Smooth muscle cell (in vitro differentiated cells): ENCODE results near the gene FBN2. TPM values are rescaled to one million over a fixed set of nuclear protein-coding genes. Genes with fewer than 3 reads are reported as not detected.

Source experiments
- DNase-seq: peaks from one replicate; lab custom pipeline; 2025; ENCODE audit not compliant: unreplicated experiment; lab: John Stamatoyannopoulos, UW
- H2AFZ ChIP-seq: fragments of 200-600 bp; sonication (generic); 2 replicates; pipeline ENCODE4 v1.6.0; 2016; ENCODE audit warnings: antibody characterized with exemption, low read depth, mild to moderate bottlenecking
- H3F3A ChIP-seq: fragments of 200-600 bp; sonication (generic); 2 replicates; pipeline ENCODE4 v1.6.0; 2017; ENCODE audit warnings: antibody characterized with exemption, low read depth
- H3K27ac ChIP-seq: fragments of 200-600 bp; sonication (generic); 2 replicates; pipeline ENCODE4 v1.5.1; 2016; ENCODE audit warnings: low read depth, mild to moderate bottlenecking
- H3K27me3 ChIP-seq: fragments of 200-600 bp; sonication (generic); 2 replicates; pipeline ENCODE4 v1.6.1; 2016; ENCODE audit warnings: low read depth, mild to moderate bottlenecking
- H3K36me3 ChIP-seq: fragments of 200-600 bp; sonication (generic); 2 replicates; pipeline ENCODE4 v1.5.1; 2016; ENCODE audit warnings: low read depth
- H3K4me1 ChIP-seq: fragments of 200-600 bp; sonication (generic); 2 replicates; pipeline ENCODE4 v1.5.1; 2016; ENCODE audit warnings: low read depth
- H3K4me2 ChIP-seq: fragments of 200-600 bp; sonication (generic); 2 replicates; pipeline ENCODE4 v1.6.0; 2016; ENCODE audit warnings: mild to moderate bottlenecking
- H3K4me3 ChIP-seq: fragments of 200-600 bp; sonication (generic); 2 replicates; pipeline ENCODE4 v1.5.1; 2016; ENCODE audit warnings: mild to moderate bottlenecking
- H3K79me2 ChIP-seq: fragments of 200-600 bp; sonication (generic); 2 replicates; pipeline ENCODE4 v1.6.0; 2016; ENCODE audit warnings: low read depth, mild to moderate bottlenecking
- H3K9ac ChIP-seq: fragments of 200-600 bp; sonication (generic); 2 replicates; pipeline ENCODE4 v1.6.0; 2016; ENCODE audit warnings: low read depth
- H3K9me3 ChIP-seq: fragments of 200-600 bp; sonication (generic); replicated peaks from 2 replicates; pipeline ENCODE4 v1.5.1; 2016; ENCODE audit warnings: low read depth
- H4K20me1 ChIP-seq: fragments of 200-600 bp; sonication (generic); 2 replicates; pipeline ENCODE4 v1.6.0; 2016; ENCODE audit warnings: low read depth
- WGBS: methylation state at CpG from one replicate; pipeline ENCODE4 v1.1.7; 2016; ENCODE audit warnings: low lambda C conversion rate; 5-methylcytosine and 5-hydroxymethylcytosine counted together
- polyA plus RNA-seq: library from polyadenylated mRNA; unstranded; fragments of >200 nt; fragmentation: Nextera tagmentation; extraction: Ambion mirVana; gene quantifications from 2 replicates; pipeline ENCODE4 v1.2.1, GENCODE V29; 2016
- total RNA-seq: library from RNA; depleted of rRNA; stranded (reverse); fragments of >200 nt; gene quantifications from 2 replicates; pipeline ENCODE4 v1.2.3, GENCODE V29; 2014
- TF ChIP-seq, protein P1 (sequence below): fragments of 200-600 bp; sonication (generic); IDR thresholded peaks from 2 replicates; pipeline ENCODE4 v1.5.1; 2017; ENCODE audit warnings: borderline replicate concordance, mild to moderate bottlenecking, antibody characterized with exemption; ENCODE audit not compliant: insufficient read depth, poor library complexity, severe bottlenecking

FBN2 gene
- total and polyA plus RNA-seq, 2 experiments from 2014 or later = 17.2 to 25.9 TPM

DNA sequence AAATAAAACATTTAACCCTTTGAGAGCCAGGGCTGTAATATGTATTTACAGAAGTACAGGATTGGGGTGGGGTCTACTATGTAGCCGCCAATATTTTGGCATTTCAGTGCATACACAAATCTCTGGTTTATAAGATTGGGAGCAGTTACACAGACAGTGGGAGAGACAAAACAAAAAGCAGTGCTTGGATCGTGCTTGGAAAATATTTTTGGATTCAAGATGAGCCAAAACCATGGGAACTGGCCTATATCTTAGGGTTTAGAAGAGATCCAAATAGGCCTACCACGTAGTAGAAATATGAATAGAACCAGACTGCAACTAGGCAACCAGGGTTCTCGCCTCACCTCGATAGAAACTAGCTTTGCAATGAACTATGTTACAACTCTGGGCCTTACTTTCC is 284.9 kb downstream of the FBN2 start:
- no peaks in the 10 kb centered on the region for H3K36me3 ChIP-seq
- H2AFZ ChIP-seq = no peak overlapping the region
- WGBS = 36% methylated on average over 5 of the region's 5 CpGs
- peak overlapping the region; percentile 17 for H3K4me2 ChIP-seq
- H3K79me2 ChIP-seq = no peaks in the 10 kb centered on the region
- H3K27me3 ChIP-seq = no peaks in the 10 kb centered on the region
- DNase-seq = no peak
- H3F3A ChIP-seq = peaks cover 5% of the 10 kb centered on the region
- no peaks in the 10 kb centered on the region for H3K9me3 ChIP-seq
- H3K9ac ChIP-seq = peak overlapping the region; percentile 2
- TF ChIP-seq, protein P1, sequence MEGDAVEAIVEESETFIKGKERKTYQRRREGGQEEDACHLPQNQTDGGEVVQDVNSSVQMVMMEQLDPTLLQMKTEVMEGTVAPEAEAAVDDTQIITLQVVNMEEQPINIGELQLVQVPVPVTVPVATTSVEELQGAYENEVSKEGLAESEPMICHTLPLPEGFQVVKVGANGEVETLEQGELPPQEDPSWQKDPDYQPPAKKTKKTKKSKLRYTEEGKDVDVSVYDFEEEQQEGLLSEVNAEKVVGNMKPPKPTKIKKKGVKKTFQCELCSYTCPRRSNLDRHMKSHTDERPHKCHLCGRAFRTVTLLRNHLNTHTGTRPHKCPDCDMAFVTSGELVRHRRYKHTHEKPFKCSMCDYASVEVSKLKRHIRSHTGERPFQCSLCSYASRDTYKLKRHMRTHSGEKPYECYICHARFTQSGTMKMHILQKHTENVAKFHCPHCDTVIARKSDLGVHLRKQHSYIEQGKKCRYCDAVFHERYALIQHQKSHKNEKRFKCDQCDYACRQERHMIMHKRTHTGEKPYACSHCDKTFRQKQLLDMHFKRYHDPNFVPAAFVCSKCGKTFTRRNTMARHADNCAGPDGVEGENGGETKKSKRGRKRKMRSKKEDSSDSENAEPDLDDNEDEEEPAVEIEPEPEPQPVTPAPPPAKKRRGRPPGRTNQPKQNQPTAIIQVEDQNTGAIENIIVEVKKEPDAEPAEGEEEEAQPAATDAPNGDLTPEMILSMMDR = no peak
- H3K4me3 ChIP-seq = no peak overlapping the region
- H3K4me1 ChIP-seq = no peaks in the 10 kb centered on the region
- H3K27ac ChIP-seq = peak overlapping the region; percentile 70
- no peaks in the 10 kb centered on the region for H4K20me1 ChIP-seq

DNA sequence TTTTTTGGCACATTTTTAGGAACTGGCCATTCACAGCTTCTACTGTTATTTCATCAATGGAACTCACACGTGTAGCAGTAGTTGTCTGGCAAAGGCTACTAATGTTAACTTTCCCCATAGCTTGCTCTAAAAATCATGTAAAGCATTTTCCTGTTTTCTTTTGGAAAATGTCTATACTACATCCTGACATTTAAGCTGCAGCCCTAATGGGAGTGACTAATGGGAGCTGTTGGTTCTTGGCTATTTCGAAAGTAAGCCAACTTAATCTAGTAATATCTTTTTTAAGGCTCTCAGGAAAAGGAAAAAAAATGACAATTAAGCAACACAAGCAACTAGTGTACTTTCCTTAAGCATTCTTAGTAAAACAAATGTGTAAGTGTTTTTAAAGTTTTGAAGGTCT is 285.3 kb downstream of the FBN2 start:
- peak overlapping the region; percentile 70 for H3K27ac ChIP-seq
- no peaks in the 10 kb centered on the region for H3K9me3 ChIP-seq
- H3K79me2 ChIP-seq = no peaks in the 10 kb centered on the region
- no peak for DNase-seq
- peak overlapping the region; percentile 2 for H3K9ac ChIP-seq
- H3K27me3 ChIP-seq = no peaks in the 10 kb centered on the region
- 34% methylated on average over 2 of the region's 2 CpGs for WGBS
- peak overlapping the region; percentile 47 for H3K4me2 ChIP-seq
- no peak overlapping the region for H3K4me3 ChIP-seq
- no peaks in the 10 kb centered on the region for H3K36me3 ChIP-seq
- H3K4me1 ChIP-seq = no peaks in the 10 kb centered on the region
- H2AFZ ChIP-seq = no peak overlapping the region
- peaks cover 5% of the 10 kb centered on the region for H3F3A ChIP-seq
- TF ChIP-seq, protein P1 = no peak
- no peaks in the 10 kb centered on the region for H4K20me1 ChIP-seq

DNA sequence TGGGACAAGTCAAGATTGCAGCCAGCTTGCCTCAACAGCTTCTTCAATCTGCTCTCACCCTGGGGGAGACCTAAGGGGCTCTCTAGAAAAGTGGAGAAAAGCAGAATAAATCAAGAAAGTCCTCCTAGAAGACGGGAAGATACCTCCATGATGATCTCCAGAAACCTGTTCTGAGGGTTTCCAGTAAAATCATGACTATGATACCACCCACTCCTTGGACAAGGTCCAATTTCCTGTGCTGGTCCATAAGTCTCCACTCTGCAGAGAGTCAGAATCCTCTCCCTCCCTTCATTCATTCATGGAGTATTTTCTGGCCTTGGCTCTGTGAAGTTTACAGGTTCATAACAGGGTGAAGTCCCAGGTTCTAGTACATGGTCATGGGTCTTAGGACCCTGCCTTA is 285.8 kb downstream of the FBN2 start:
- Histone ChIP-seq H3K36me3 (no peaks in the 10 kb centered on the region), H3F3A (peaks cover 5% of the 10 kb centered on the region), H3K9me3 (no peaks in the 10 kb centered on the region), H3K4me3 (no peak overlapping the region), H3K27me3 (no peaks in the 10 kb centered on the region), H4K20me1 (no peaks in the 10 kb centered on the region), H3K27ac (peak overlapping the region; percentile 70), H3K4me1 (no peaks in the 10 kb centered on the region), H3K4me2 (peak overlapping the region; percentile 47), H3K9ac (no peak overlapping the region), H2AFZ (no peak overlapping the region), H3K79me2 (no peaks in the 10 kb centered on the region)
- WGBS = 20% methylated on average over 1 of the region's 1 CpG
- TF ChIP-seq, protein P1 = no peak
- DNase-seq = no peak

DNA sequence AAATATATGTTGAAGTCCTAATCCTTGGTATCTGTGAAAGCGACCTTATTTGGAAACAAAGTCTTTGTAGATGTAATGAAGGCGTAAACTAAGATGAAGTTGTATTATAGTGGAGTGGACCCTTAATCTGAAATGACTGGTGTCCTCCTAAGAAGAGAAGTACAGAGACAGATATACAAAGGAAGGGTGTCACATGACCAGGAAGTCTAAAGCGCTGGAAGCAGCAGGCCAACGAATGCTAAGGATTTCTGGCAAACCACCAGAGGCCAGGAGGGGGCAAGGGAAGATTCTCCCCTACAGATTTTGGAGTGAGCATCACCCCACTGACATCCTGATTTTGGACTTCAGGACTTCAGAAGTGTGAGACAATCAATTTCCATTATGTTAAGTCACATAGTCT is 292.1 kb downstream of the FBN2 start:
- H3K4me1 ChIP-seq = no peaks in the 10 kb centered on the region
- H3K27me3 ChIP-seq = no peaks in the 10 kb centered on the region
- TF ChIP-seq, protein P1 = no peak
- H3K4me2 ChIP-seq = no peak overlapping the region
- 89% methylated on average over 4 of the region's 4 CpGs for WGBS
- H3K9me3 ChIP-seq = no peaks in the 10 kb centered on the region
- H3K36me3 ChIP-seq = no peaks in the 10 kb centered on the region
- H3K27ac ChIP-seq = no peak overlapping the region
- H3K4me3 ChIP-seq = no peak overlapping the region
- H3K79me2 ChIP-seq = no peaks in the 10 kb centered on the region
- H3F3A ChIP-seq = no peaks in the 10 kb centered on the region
- no peak overlapping the region for H2AFZ ChIP-seq
- H3K9ac ChIP-seq = no peak overlapping the region
- no peak for DNase-seq
- no peaks in the 10 kb centered on the region for H4K20me1 ChIP-seq
